HepG2 (cell line): Measurements from ENCODE around the gene RNF168. TPM values are rescaled to one million over a fixed set of nuclear protein-coding genes. Genes with fewer than 3 reads are reported as not detected.
A peak's percentile ranks its signal among the peaks of the same experiment; 100 is the strongest.

Source experiments
- ATAC-seq: fragments of 200-7000 bp; cut with Tn5 transposase; 3 replicates; pipeline ENCODE4 v1.9.1; 2020; ENCODE audit warnings: mild to moderate bottlenecking, moderate library complexity
- BruUV-seq: library from RNA; stranded (reverse); fragments of 400-500 nt; replicated peaks from 2 replicates; lab custom pipeline; 2021; lab: Mats Ljungman, UMichigan
- CTCF ChIA-PET: fragments of 300-600 bp; formaldehyde crosslinking; extraction: SDS; loops from one replicate; lab custom pipeline; 2021; ENCODE audit warnings: low total read pairs, inconsistent platforms, low intra/inter-chr PET ratio; lab: Yijun Ruan, JAX
- POLR2A ChIA-PET: fragments of 350-600 bp; sonication (Branson Sonifier 250); formaldehyde crosslinking; loops from one replicate; lab custom pipeline; 2020; ENCODE audit warnings: antibody characterized with exemption, inconsistent platforms; lab: Yijun Ruan, JAX
- DNase-seq: peaks from one replicate; pipeline ENCODE4 v3.0.0-alpha.2; 2015; ENCODE audit warnings: low spot score
- FAIRE-seq: peaks from 3 replicates; lab custom pipeline; 2011; peaks lifted over from hg19 to GRCh38; lab: Jason Lieb, UNC
- H2AFZ ChIP-seq: one replicate; pipeline ENCODE4 v1.6.1; 2011; ENCODE audit warnings: low read length, inconsistent platforms
- H3K27ac ChIP-seq: fragments of 300-600 bp; 3 replicates; pipeline ENCODE4 v1.8.0; 2011; ENCODE audit warnings: mixed run types, mild to moderate bottlenecking, mixed read lengths, low read length, inconsistent platforms; ENCODE audit not compliant: insufficient read depth; ENCODE audit errors: extremely low read length
- H3K27me3 ChIP-seq, 2 experiments: fragments of 200-600 bp in 1 of 2; 2 replicates in 1 of 2; 3 replicates in 1 of 2; pipeline versions ENCODE4 v1.6.0 to v1.8.0; 2011; ENCODE audit warnings: low read length in 2 of 2, mild to moderate bottlenecking in 2 of 2, moderate library complexity in 2 of 2, inconsistent platforms in 1 of 2; ENCODE audit not compliant: insufficient read depth in 2 of 2, control insufficient read depth in 1 of 2
- H3K36me3 ChIP-seq, 2 experiments: fragments of 200-600 bp in 1 of 2; replicated peaks in 1 of 2; 2 replicates in 1 of 2; 3 replicates in 1 of 2; pipeline versions ENCODE4 v1.5.1 to v1.8.0; 2011; ENCODE audit warnings: low read length in 2 of 2, inconsistent platforms in 1 of 2; ENCODE audit not compliant: insufficient read depth in 2 of 2, control insufficient read depth in 1 of 2
- H3K4me1 ChIP-seq: 2 replicates; pipeline ENCODE4 v1.5.1; 2012; ENCODE audit warnings: low read length, inconsistent platforms; ENCODE audit not compliant: insufficient read depth
- H3K4me2 ChIP-seq: 2 replicates; pipeline ENCODE4 v1.6.0; 2011; ENCODE audit warnings: low read depth, low read length, inconsistent platforms
- H3K4me3 ChIP-seq, 3 experiments: fragments of 200-600 bp in 1 of 3; sonication (generic), shearing (Covaris generic) in 1 of 3; replicated peaks in 1 of 3; 2 replicates each; pipeline ENCODE4 v1.5.1; 2011 to 2016; ENCODE audit warnings: low read length in 3 of 3, inconsistent platforms in 2 of 3, low read depth in 2 of 3, mild to moderate bottlenecking in 2 of 3, control low read depth in 1 of 3, mixed read lengths in 1 of 3; ENCODE audit not compliant: insufficient read depth in 1 of 3
- H3K79me2 ChIP-seq: one replicate; pipeline ENCODE4 v1.6.1; 2011; ENCODE audit warnings: low read length, inconsistent platforms; ENCODE audit not compliant: insufficient read depth
- H3K9ac ChIP-seq: 2 replicates; pipeline ENCODE4 v1.6.0; 2011; ENCODE audit warnings: mild to moderate bottlenecking, low read depth, low read length, inconsistent platforms; ENCODE audit not compliant: insufficient read depth
- H3K9me3 ChIP-seq: 2 replicates; pipeline ENCODE4 v1.5.1; 2012; ENCODE audit warnings: mild to moderate bottlenecking, low read length
- H4K20me1 ChIP-seq: 2 replicates; pipeline ENCODE4 v1.6.0; 2011; ENCODE audit warnings: inconsistent platforms, mild to moderate bottlenecking, low read length, moderate library complexity; ENCODE audit not compliant: insufficient read depth
- AHR ChIP-seq: IDR thresholded peaks from 2 replicates; pipeline ENCODE4 v1.6.1; 2018; ENCODE audit warnings: missing genetic modification reagents, missing compliant biosample characterization
- ARID4A ChIP-seq: sonication (generic); formaldehyde crosslinking; IDR thresholded peaks from 2 replicates; pipeline ENCODE4 v1.5.0; 2020; ENCODE audit warnings: mild to moderate bottlenecking, missing genetic modification reagents, borderline replicate concordance
- NFATC3 ChIP-seq: sonication (generic); formaldehyde crosslinking; IDR thresholded peaks from 2 replicates; pipeline ENCODE4 v1.5.1; 2020; ENCODE audit warnings: mild to moderate bottlenecking, missing genetic modification reagents
- NR0B2 ChIP-seq: sonication (generic); formaldehyde crosslinking; IDR thresholded peaks from 2 replicates; pipeline ENCODE4 v1.4.0; 2020; ENCODE audit warnings: mild to moderate bottlenecking, missing genetic modification reagents
- UBTF ChIP-seq: sonication (generic); formaldehyde crosslinking; IDR thresholded peaks from 2 replicates; pipeline ENCODE4 v1.4.0; 2020; ENCODE audit warnings: mild to moderate bottlenecking, missing genetic modification reagents
- ZBTB44 ChIP-seq: sonication (generic); formaldehyde crosslinking; IDR thresholded peaks from 2 replicates; pipeline ENCODE4 v1.4.0; 2020; ENCODE audit warnings: missing genetic modification reagents
- ZFY ChIP-seq: sonication (generic); formaldehyde crosslinking; IDR thresholded peaks from 2 replicates; pipeline ENCODE4 v1.4.0; 2020; ENCODE audit warnings: missing genetic modification reagents
- ZNF17 ChIP-seq: sonication (generic); formaldehyde crosslinking; IDR thresholded peaks from 2 replicates; pipeline ENCODE4 v1.5.0; 2020; ENCODE audit warnings: mild to moderate bottlenecking, missing genetic modification reagents
- ZNF451 ChIP-seq: sonication (generic); formaldehyde crosslinking; IDR thresholded peaks from 2 replicates; pipeline ENCODE4 v1.5.0; 2020; ENCODE audit warnings: mild to moderate bottlenecking, missing genetic modification reagents
- ZNF607 ChIP-seq: sonication (generic); formaldehyde crosslinking; IDR thresholded peaks from 2 replicates; pipeline ENCODE4 v1.5.1; 2020; ENCODE audit warnings: missing genetic modification reagents, mild to moderate bottlenecking, borderline replicate concordance
- ZNF619 ChIP-seq: sonication (generic); formaldehyde crosslinking; IDR thresholded peaks from 2 replicates; pipeline ENCODE4 v1.4.0; 2020; ENCODE audit warnings: mild to moderate bottlenecking, missing genetic modification reagents
- ZNF878 ChIP-seq: sonication (generic); formaldehyde crosslinking; IDR thresholded peaks from 2 replicates; pipeline ENCODE4 v1.8.1; 2023; ENCODE audit warnings: mild to moderate bottlenecking, missing genetic modification reagents, moderate library complexity
- WGBS: methylation state at CpG from one replicate; pipeline ENCODE4 v1.1.6; 2017; ENCODE audit warnings: low lambda C conversion rate; 5-methylcytosine and 5-hydroxymethylcytosine counted together
- in situ Hi-C: cut with HindIII; loops from 2 replicates; pipeline ENCODE4 v1.10.0; 2017; ENCODE audit warnings: low pct_unique_long_range_greater_than_20kb; ENCODE audit not compliant: extremely low pct_ligation_motif_present
- intact Hi-C: fragments of 100-400 bp; cut with micrococcal nuclease; formaldehyde crosslinking; loops from one replicate; pipeline ENCODE4 v1.10.0; 2022; ENCODE audit not compliant: unreplicated experiment
- polyA plus RNA-seq, 8 experiments: library from polyadenylated mRNA; depleted of rRNA in 3 of 8; stranded (reverse) in 7 of 8; unstranded in 1 of 8; fragments of >200 nt; fragmentation: Illumina TruSeq in 4 of 8; extraction: Trizol in 4 of 8; gene quantifications; 2 replicates each; pipeline versions ENCODE4 v1.2.1 to v1.2.3, GENCODE V29; 2011 to 2016; ENCODE audit warnings: low read depth in 4 of 8, missing spikeins in 1 of 8, mixed read lengths in 1 of 8; ENCODE audit not compliant: insufficient read depth in 1 of 8
- total RNA-seq, 5 experiments: library from RNA; depleted of rRNA; stranded (reverse); fragments of >200 nt; fragmentation: Illumina TruSeq; extraction: Trizol; gene quantifications; 2 replicates each; pipeline ENCODE4 v1.2.3, GENCODE V29; 2016; ENCODE audit warnings: low read depth in 1 of 5

Gene RNF168
- total and polyA plus RNA-seq, 2 of the 13 experiments (the other 11 are each of a cell fraction or from before 2014, with no cell fraction given): 3.7 to 22.9 TPM

GRCh38 chr3:196431181-196432136 lies 72.1 kb downstream of the RNF168 start:
- peak overlapping the region; percentile 75 for H3K27ac ChIP-seq
- H3K4me2 ChIP-seq: peak overlapping the region; percentile 77
- under 1% methylated on average over 41 of the region's 50 CpGs for WGBS
- in situ Hi-C loops (loop anchor here (10.0 kb wide), 1 partner anchor 187 kb away; no protein-coding TSS in a partner anchor), intact Hi-C loops (no loop called here)
- H3K79me2 ChIP-seq: peaks cover 56% of the 10 kb centered on the region
- H4K20me1 ChIP-seq: peaks cover 10% of the 10 kb centered on the region; the same call in 1 of the 2 replicates
- ChIA-PET CTCF (no interaction called here), POLR2A (interaction anchor here (1.0 to 1.1 kb wide), 6 partner anchors 9 to 113 kb away, joined by 3 to 10 read pairs (median 4); partner anchors contain the start of gene DYNLT2B)
- peak overlapping the region; percentile 87 to 97 (median 90) for H3K4me3 ChIP-seq
- H2AFZ ChIP-seq: no peak overlapping the region
- no peak for FAIRE-seq
- peak overlapping the region; percentile 82 for H3K9ac ChIP-seq
- TSS peak; percentile 90 for BruUV-seq
- peaks cover 20% of the 10 kb centered on the region for H3K4me1 ChIP-seq
- H3K36me3 ChIP-seq: peaks cover 3 to 7% of the 10 kb centered on the region in 2 experiments; a peak in 3 of 5 replicates
- ATAC-seq: peak; percentile 69
- no peaks in the 10 kb centered on the region for H3K9me3 ChIP-seq
- H3K27me3 ChIP-seq: no peaks in the 10 kb centered on the region; a peak in 1 of 5 replicates
- DNase-seq: peak; percentile 41
- TF ChIP-seq ZBTB44 (CRISPR knock-in tag) (no peak), ZFY (peak; percentile 90), ARID4A (peak; percentile 30; the same call in 1 of the 2 replicates), ZNF607 (CRISPR knock-in tag) (no peak), ZNF451 (CRISPR knock-in tag) (no peak), UBTF (peak; percentile 60; the same call in 1 of the 2 replicates), ZNF17 (CRISPR knock-in tag) (no peak), NR0B2 (peak; percentile 75; the same call in 1 of the 2 replicates), ZNF619 (CRISPR knock-in tag) (no peak), ZNF878 (CRISPR knock-in tag) (peak; percentile 30; the same call in 1 of the 2 replicates), AHR (CRISPR knock-in tag) (0 out of 2 replicates have a peak, but pooled peaks have one; percentile 26), NFATC3 (CRISPR knock-in tag) (no peak)
